ENCODE data around the gene FKBP4.

The FKBP4 gene

DNA sequence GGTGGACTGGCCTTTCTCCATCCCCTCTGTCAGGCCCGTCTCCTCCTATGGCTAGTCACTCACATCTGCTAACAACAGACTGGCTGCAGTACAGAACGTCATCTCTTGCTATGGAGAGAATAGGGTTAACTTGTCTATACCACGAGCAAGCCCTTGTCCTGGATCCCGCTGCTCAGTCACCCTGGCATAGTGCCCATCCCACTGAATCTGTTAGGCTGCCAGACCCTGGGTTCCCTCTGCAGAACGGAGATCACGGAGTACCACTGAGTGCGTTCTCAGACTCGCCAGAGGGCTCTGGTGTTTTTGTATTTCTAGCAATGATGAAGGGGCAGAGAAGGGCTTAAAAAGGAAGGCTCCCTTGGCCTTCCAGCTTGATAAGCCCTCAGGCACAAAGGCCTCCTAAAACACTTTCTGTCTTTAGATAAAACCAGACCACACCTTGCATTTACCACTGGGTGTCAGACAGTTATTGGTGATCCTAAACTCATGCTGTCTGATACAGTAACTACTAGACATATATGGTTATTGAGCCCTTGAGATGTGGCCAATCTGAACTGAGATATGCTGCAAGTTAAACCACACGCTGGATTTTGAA, 46.4 kb downstream of the FKBP4 start:
- no peaks in the 10 kb centered on the region for H3K27me3 ChIP-seq (ENCODE audit: insufficient read depth, low read length, poor library complexity)
- ATAC-seq (ENCODE audit: insufficient read depth, low read depth) = no peak
- H3K27ac ChIP-seq (ENCODE audit: low read length) = no peak overlapping the region
- no peaks in the 10 kb centered on the region for H3K79me2 ChIP-seq (ENCODE audit: insufficient read depth, low read length)
- no peak for DNase-seq
- TF ChIP-seq EZH2 (IDR thresholded peaks at IDR 0.05; ENCODE audit: borderline replicate concordance, low read depth, low read length, severe bottlenecking) = no peak
- TF ChIP-seq, protein P1, sequence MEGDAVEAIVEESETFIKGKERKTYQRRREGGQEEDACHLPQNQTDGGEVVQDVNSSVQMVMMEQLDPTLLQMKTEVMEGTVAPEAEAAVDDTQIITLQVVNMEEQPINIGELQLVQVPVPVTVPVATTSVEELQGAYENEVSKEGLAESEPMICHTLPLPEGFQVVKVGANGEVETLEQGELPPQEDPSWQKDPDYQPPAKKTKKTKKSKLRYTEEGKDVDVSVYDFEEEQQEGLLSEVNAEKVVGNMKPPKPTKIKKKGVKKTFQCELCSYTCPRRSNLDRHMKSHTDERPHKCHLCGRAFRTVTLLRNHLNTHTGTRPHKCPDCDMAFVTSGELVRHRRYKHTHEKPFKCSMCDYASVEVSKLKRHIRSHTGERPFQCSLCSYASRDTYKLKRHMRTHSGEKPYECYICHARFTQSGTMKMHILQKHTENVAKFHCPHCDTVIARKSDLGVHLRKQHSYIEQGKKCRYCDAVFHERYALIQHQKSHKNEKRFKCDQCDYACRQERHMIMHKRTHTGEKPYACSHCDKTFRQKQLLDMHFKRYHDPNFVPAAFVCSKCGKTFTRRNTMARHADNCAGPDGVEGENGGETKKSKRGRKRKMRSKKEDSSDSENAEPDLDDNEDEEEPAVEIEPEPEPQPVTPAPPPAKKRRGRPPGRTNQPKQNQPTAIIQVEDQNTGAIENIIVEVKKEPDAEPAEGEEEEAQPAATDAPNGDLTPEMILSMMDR (IDR thresholded peaks at IDR 0.05; ENCODE audit: borderline replicate concordance, extremely low read depth, low read length, poor library complexity, severe bottlenecking) = no peak
- H4K20me1 ChIP-seq (ENCODE audit: insufficient read depth, low read length) = no peaks in the 10 kb centered on the region
- no peaks in the 10 kb centered on the region for H3K9me3 ChIP-seq (ENCODE audit: insufficient read depth, low read length, severe bottlenecking)
- H3K4me3 ChIP-seq (ENCODE audit: low read depth in 1 of 2, low read length in 2 of 2) = no peak overlapping the region
- H3K9ac ChIP-seq (ENCODE audit: low read depth, low read length) = no peak overlapping the region
- H2AFZ ChIP-seq (ENCODE audit: low read depth, low read length) = no peak overlapping the region
- no peaks in the 10 kb centered on the region for H3K4me1 ChIP-seq (ENCODE audit: insufficient read depth, low read length)
- H3K36me3 ChIP-seq (ENCODE audit: insufficient read depth, low read length) = peaks cover 24% of the 10 kb centered on the region; the same call in 1 of the 2 replicates
- H3K4me2 ChIP-seq (ENCODE audit: insufficient read depth, low read length) = no peak overlapping the region

DNA sequence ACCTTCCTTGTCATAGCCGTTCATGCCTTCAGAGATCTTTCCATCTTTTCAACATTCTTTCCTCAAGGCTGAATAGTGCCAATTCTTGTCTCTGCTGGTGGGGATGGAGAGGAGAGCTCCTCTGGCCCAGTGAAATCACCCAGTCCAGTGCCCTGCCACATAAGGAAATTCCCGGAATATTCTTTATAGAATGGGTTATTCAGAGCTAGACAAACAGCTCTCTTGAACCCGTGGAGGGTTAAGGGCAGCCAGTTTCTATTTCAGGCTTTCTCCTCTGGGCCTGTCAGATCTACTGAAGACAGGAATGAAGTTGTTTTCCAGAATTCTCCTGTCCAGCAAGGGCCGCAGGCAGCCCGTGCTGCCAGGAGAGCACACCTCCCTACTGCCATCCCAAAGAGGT, 48.2 kb downstream of the FKBP4 start:
- DNase-seq (no peak), ATAC-seq (ENCODE audit: insufficient read depth, low read depth) (no peak)
- Histone ChIP-seq H4K20me1 (ENCODE audit: insufficient read depth, low read length) (no peaks in the 10 kb centered on the region), H3K4me2 (ENCODE audit: insufficient read depth, low read length) (no peak overlapping the region), H3K27me3 (ENCODE audit: insufficient read depth, low read length, poor library complexity) (no peaks in the 10 kb centered on the region), H3K36me3 (ENCODE audit: insufficient read depth, low read length) (peaks cover 19% of the 10 kb centered on the region; the same call in 1 of the 2 replicates), H3K4me1 (ENCODE audit: insufficient read depth, low read length) (no peaks in the 10 kb centered on the region), H3K4me3 (ENCODE audit: low read depth in 1 of 2, low read length in 2 of 2) (no peak overlapping the region), H3K9me3 (ENCODE audit: insufficient read depth, low read length, severe bottlenecking) (no peaks in the 10 kb centered on the region), H3K27ac (ENCODE audit: low read length) (no peak overlapping the region), H2AFZ (ENCODE audit: low read depth, low read length) (no peak overlapping the region), H3K9ac (ENCODE audit: low read depth, low read length) (no peak overlapping the region), H3K79me2 (ENCODE audit: insufficient read depth, low read length) (no peaks in the 10 kb centered on the region)
- TF ChIP-seq, protein P1 (IDR thresholded peaks at IDR 0.05; ENCODE audit: borderline replicate concordance, extremely low read depth, low read length, poor library complexity, severe bottlenecking) = no peak
- TF ChIP-seq EZH2 (IDR thresholded peaks at IDR 0.05; ENCODE audit: borderline replicate concordance, low read depth, low read length, severe bottlenecking) = no peak

GRCh38 chr12:2844786-2845185, 50.0 kb downstream of the FKBP4 start:
- Histone ChIP-seq H3K36me3 (ENCODE audit: insufficient read depth, low read length) (peaks cover 15% of the 10 kb centered on the region; the same call in 1 of the 2 replicates), H3K9ac (ENCODE audit: low read depth, low read length) (no peak overlapping the region), H3K4me3 (ENCODE audit: low read depth in 1 of 2, low read length in 2 of 2) (no peak overlapping the region), H3K27ac (ENCODE audit: low read length) (no peak overlapping the region), H3K4me2 (ENCODE audit: insufficient read depth, low read length) (no peak overlapping the region), H3K27me3 (ENCODE audit: insufficient read depth, low read length, poor library complexity) (no peaks in the 10 kb centered on the region), H4K20me1 (ENCODE audit: insufficient read depth, low read length) (no peaks in the 10 kb centered on the region), H2AFZ (ENCODE audit: low read depth, low read length) (no peak overlapping the region), H3K9me3 (ENCODE audit: insufficient read depth, low read length, severe bottlenecking) (no peaks in the 10 kb centered on the region), H3K79me2 (ENCODE audit: insufficient read depth, low read length) (no peaks in the 10 kb centered on the region), H3K4me1 (ENCODE audit: insufficient read depth, low read length) (no peaks in the 10 kb centered on the region)
- TF ChIP-seq, protein P1 (IDR thresholded peaks at IDR 0.05; ENCODE audit: borderline replicate concordance, extremely low read depth, low read length, poor library complexity, severe bottlenecking) = no peak
- ATAC-seq (ENCODE audit: insufficient read depth, low read depth) (no peak), DNase-seq (no peak)
